Epidermal melanocyte (primary cell): ENCODE measurements around the gene PIGS.

Experiments used
- DNase-seq: peaks from one replicate; pipeline ENCODE4 v3.0.0; 2011; ENCODE audit warnings: low spot score; ENCODE audit not compliant: insufficient read length

Gene PIGS

DNA sequence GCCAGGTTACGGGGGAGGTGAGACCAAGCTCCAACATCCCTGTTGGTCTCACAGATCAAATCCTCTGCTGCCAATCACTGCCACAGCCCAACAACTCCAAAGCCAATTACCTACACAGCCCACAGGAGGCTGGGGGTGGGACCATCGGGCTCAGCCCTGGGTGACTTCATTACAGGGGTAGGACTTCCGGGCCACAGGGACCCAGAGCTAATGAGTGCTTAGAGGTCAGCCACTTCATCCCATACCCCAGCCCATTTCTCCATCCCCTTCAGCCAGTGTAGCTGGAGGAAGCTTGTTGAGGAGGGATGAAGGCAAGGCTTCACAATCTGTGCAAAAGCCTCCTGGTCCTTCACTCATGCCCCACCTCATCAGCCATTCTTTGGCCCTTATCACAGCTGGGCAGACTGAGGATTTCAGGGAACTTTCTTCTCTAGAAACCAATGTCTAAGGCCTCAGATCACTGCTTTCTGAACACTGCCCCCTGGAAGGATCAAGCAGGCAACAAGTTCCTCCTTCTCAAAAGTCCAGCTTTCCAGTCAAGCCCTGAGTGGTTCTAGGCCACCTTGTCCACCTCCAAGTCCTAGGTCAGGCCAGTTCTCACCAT lies 59.4 kb downstream of the PIGS start:
- no peak for DNase-seq

- DNase-seq = no peak
These were observed 61.5 kb downstream of the PIGS start for GRCh38 chr17:28509789-28510188.

GRCh38 chr17:28508211-28508724 lies 63.1 kb downstream of the PIGS start:
- no peak for DNase-seq

DNA sequence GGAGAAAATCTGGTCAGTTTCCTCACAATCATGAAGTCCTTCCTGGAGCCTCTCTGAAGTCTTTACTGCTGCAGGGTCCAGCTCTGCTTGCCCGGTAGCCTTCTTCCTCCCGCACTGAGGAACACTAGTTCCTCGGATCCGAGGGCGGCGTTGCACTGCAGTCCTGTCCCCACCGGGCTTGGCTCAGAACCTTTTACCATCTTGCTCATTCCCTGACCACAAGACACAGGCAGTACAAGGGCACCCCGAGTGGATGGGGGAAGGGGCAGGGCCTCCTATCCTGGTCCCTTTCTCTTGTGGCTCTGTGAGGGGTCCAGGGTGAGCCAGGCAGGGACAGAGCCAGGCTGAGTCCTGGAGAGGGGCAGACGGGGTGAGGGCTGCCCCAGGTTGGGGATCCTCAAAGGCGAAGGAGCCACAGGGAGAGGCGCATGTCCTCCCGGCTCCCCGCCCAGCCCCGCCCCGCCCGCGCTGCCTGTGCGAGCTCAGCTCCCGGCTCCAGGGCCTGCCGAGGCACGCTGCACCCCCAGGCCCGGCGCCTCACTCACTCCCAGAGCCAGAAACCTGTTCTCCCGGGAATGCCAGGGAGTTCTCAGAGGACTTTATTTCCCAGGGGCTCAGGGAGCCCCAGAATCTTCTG lies 63.6 kb downstream of the PIGS start:
- DNase-seq = no peak

DNA sequence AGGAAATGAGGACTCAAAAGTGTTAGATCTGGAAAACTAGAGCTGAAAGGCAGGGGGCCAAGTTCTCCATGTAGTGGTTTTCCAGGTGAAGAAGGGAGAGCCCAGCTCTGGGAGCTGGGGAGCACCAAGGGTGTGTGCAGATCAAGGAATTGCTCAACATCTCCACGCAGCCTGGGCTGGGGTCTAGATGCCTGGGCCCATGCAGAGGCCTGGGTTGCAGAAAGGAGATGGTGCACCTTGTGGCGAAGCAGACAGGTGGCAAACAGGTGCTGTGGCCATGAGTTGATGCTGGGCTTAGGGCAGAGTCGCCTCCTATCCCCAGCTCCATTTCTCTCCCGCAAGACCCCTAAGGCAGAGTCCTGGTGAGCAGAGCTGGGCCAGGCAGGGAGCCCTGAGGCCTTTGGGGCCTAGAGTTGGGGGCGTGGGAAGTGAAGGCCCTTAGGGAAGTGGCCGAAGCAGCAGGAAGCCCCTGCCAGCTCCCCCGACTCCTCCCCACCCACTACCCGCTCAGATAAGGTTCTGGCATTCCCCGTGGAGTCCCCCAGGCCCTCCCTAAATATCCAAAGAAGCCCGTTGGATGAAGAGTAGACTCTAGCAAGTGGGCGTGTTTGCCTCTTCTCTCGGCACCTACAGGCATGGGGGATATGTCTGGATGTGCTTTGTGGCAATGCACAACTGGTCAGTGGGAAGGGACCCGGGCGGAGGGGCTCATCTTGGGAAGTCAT lies 64.4 kb downstream of the PIGS start:
- no peak for DNase-seq

GRCh38 chr17:28505986-28506665 lies 65.2 kb downstream of the PIGS start, which contains the start of gene FOXN1:
Gene FOXN1 (plus strand): TSS chr17:28506348. CDS start chr17:28523970, 17,622 bp downstream.
- DNase-seq = no peak

DNA sequence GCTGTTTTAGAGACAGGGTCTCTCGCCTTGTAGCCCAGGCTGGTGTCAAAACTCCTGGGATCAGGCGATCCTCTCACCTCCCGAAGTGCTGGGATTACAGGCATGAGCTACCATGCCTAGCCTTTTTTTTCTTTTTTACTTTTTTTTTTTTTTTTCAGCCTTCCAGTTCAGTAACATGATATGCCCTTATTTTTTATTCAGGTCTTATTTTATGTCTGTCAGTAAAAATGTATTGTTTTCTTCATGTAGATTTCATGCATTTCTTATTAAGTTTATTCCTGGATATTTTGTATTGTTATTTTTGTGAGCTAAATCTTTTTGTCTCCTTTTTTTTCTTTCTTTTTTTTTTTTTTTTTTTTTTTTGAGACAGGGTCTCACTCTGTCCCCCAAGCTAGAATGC lies 67.9 kb downstream of the PIGS start:
- DNase-seq = no peak
